Colonic mucosa (tissue), 4 donors: Measurements from ENCODE around the gene SPDEF. TPM values are rescaled to one million over a fixed set of nuclear protein-coding genes. Genes with fewer than 3 reads are reported as not detected.

Source experiments
- DNase-seq: peaks from one replicate; pipeline ENCODE4 v3.0.0-alpha.2; 2020
- H3K27ac ChIP-seq: fragments of 200-600 bp; one replicate; pipeline ENCODE4 v1.8.0; 2021
- H3K27me3 ChIP-seq: fragments of 200-600 bp; one replicate; pipeline ENCODE4 v1.8.0; 2021
- H3K36me3 ChIP-seq: fragments of 200-600 bp; one replicate; pipeline ENCODE4 v1.8.0; 2021
- H3K4me1 ChIP-seq: fragments of 200-600 bp; one replicate; pipeline ENCODE4 v1.8.0; 2021; ENCODE audit warnings: mild to moderate bottlenecking
- H3K4me3 ChIP-seq: fragments of 200-600 bp; one replicate; pipeline ENCODE4 v1.8.0; 2021
- H3K9ac ChIP-seq, 2 donors: one replicate each; pipeline ENCODE4 v1.7.0; 2013; ENCODE audit warnings: control low read depth in 2 of 2, low read depth in 2 of 2, low read length in 2 of 2
- H3K9me3 ChIP-seq: fragments of 200-600 bp; one replicate; pipeline ENCODE4 v1.8.0; 2021
- intact Hi-C: fragments of 100-400 bp; cut with DNase I; formaldehyde crosslinking; loops from one replicate; pipeline ENCODE4 v1.14.1; 2022
- total RNA-seq, 2 donors: library from RNA; stranded (reverse); fragmentation: NEBNext Ultra II Directional in 1 of 2; extraction: Animal tissue kit (Norgen Biotek cat#: 25700) in 1 of 2; gene quantifications; one replicate each; pipeline ENCODE4 v1.2.1, GENCODE V29; 2021
- TF ChIP-seq, protein P1 (sequence below): fragments of 200-600 bp; IDR thresholded peaks from one replicate; pipeline ENCODE4 v1.8.0; 2022; ENCODE audit warnings: antibody characterized with exemption, mild to moderate bottlenecking
- donor health status: healthy.
- donor health status: DM: no; HTN: no; CAD: no.
- donor health status: DM: no; HTN: no; CAD: no.

The SPDEF gene
- total RNA-seq, 2 donors from 2014 or later: 71.0 to 102 TPM

DNA sequence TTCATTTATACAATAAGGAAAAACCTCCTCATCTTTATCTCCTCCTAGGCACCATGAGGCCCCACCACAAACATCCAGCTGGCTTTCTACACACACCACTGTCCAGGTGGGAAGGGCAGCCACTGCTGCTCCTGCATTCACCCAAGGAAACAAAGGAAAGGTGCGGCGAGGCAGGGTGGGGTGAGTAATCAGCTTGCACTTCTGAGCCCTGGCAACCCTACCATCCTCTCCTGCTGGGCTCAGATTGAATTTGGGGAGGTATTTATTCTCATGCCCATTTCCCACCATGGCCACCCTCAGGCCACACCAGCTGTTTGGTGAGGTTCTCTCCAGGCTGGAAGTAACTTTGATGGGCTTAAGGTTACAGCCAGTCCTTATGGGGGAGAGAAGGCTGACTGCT lies 31.2 kb upstream of the SPDEF start:
- H3K27ac ChIP-seq: no peak overlapping the region
- intact Hi-C loops: no loop called here
- DNase-seq: peak; percentile 52
- TF ChIP-seq, protein P1, sequence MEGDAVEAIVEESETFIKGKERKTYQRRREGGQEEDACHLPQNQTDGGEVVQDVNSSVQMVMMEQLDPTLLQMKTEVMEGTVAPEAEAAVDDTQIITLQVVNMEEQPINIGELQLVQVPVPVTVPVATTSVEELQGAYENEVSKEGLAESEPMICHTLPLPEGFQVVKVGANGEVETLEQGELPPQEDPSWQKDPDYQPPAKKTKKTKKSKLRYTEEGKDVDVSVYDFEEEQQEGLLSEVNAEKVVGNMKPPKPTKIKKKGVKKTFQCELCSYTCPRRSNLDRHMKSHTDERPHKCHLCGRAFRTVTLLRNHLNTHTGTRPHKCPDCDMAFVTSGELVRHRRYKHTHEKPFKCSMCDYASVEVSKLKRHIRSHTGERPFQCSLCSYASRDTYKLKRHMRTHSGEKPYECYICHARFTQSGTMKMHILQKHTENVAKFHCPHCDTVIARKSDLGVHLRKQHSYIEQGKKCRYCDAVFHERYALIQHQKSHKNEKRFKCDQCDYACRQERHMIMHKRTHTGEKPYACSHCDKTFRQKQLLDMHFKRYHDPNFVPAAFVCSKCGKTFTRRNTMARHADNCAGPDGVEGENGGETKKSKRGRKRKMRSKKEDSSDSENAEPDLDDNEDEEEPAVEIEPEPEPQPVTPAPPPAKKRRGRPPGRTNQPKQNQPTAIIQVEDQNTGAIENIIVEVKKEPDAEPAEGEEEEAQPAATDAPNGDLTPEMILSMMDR: no peak
- H3K9me3 ChIP-seq: no peaks in the 10 kb centered on the region
- no peaks in the 10 kb centered on the region for H3K4me1 ChIP-seq
- no peaks in the 10 kb centered on the region for H3K27me3 ChIP-seq
- no peak overlapping the region for H3K4me3 ChIP-seq
- no peak overlapping the region for H3K9ac ChIP-seq
- no peaks in the 10 kb centered on the region for H3K36me3 ChIP-seq

DNA sequence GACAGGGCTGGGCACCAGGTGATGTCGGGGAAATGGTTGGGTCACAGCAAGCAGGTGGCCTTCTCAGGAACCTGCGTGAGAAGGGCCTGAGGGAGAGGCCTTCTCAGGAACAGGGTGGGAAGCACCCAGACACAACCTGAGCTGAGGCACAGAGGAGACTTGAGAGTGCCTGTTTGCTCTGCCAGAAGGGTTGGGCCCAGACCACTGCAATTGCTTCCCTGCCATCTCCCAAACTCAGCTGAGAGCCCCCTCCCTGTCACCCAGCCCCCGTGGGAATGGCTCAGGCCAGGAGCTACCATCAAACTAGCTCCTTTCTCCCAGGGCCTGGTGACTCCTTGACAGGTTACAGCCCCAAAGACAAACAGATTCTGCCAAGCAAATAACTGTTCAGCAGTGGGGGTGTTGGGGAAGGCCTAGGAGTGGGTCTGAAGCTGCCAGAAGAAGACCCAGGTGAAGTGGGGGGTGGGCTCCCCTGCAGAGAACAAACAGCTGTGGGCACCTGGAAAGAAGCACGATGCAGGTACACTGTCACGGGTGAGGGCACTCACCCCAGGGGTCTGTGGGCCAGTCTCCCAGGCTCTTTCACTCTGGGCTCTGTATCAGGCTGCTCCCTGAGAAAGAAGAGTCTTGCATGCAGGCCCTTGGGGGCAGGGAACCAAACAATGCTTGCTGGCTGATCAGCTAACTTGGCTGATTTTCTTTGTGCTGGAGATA lies 30.4 kb upstream of the SPDEF start:
- intact Hi-C loops: no loop called here
- Histone ChIP-seq H3K27me3 (no peaks in the 10 kb centered on the region), H3K36me3 (no peaks in the 10 kb centered on the region), H3K27ac (no peak overlapping the region), H3K4me3 (no peak overlapping the region), H3K9me3 (no peaks in the 10 kb centered on the region), H3K4me1 (no peaks in the 10 kb centered on the region), H3K9ac (peak overlapping the region in 1 of 2 donors; percentile 12)
- no peak for DNase-seq
- TF ChIP-seq, protein P1: no peak

DNA sequence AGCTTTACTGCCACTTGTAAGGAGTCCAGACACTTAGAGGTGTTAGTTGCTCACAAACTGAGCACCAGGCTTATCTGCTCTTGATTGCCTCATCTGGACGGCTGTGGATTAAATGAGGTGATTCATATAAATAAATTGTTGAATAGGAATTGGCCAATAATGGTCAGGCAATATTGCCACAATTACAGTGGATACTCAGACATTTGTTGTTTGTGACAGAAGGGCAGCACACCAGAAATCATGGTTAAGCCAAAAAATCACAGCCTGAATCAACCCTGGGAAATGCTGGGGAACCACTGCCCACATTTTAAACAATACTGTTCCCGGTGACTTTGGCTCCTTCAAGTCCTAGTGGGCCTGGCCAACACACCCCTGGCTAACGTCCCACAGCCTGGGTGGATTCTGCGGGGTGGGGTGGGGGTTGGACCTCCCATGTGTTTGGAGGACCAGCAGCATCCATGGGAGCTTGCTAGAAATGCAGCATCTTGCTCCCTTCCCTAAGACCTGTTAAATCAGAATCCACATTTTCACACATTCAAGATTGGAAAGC lies 29.5 kb upstream of the SPDEF start:
- Histone ChIP-seq H3K4me1 (no peaks in the 10 kb centered on the region), H3K27me3 (no peaks in the 10 kb centered on the region), H3K36me3 (no peaks in the 10 kb centered on the region), H3K27ac (no peak overlapping the region), H3K9me3 (no peaks in the 10 kb centered on the region), H3K9ac (no peak overlapping the region), H3K4me3 (no peak overlapping the region)
- intact Hi-C loops: no loop called here
- TF ChIP-seq, protein P1: no peak
- no peak for DNase-seq

- no peaks in the 10 kb centered on the region for H3K9me3 ChIP-seq
- H3K27ac ChIP-seq: no peak overlapping the region
- no peaks in the 10 kb centered on the region for H3K4me1 ChIP-seq
- intact Hi-C loops: no loop called here
- H3K27me3 ChIP-seq: no peaks in the 10 kb centered on the region
- TF ChIP-seq, protein P1: no peak
- no peak overlapping the region for H3K9ac ChIP-seq
- DNase-seq: no peak
- H3K36me3 ChIP-seq: no peaks in the 10 kb centered on the region
- H3K4me3 ChIP-seq: no peak overlapping the region
Observed at GRCh38 chr6:34585108-34585507, 29.0 kb upstream of the SPDEF start.

GRCh38 chr6:34584694-34585093 lies 28.6 kb upstream of the SPDEF start:
- Histone ChIP-seq H3K9me3 (no peaks in the 10 kb centered on the region), H3K4me3 (no peak overlapping the region), H3K36me3 (no peaks in the 10 kb centered on the region), H3K4me1 (no peaks in the 10 kb centered on the region), H3K27me3 (no peaks in the 10 kb centered on the region), H3K27ac (no peak overlapping the region), H3K9ac (no peak overlapping the region)
- TF ChIP-seq, protein P1: no peak
- DNase-seq: no peak
- intact Hi-C loops: no loop called here
